Measurements from ENCODE around the gene MAN1A1. TPM values are rescaled to one million over a fixed set of nuclear protein-coding genes. Genes with fewer than 3 reads are reported as not detected.

MAN1A1 gene
- total RNA-seq, 2 donors from 2014 or later, result 41.7 to 43.7 TPM

DNA sequence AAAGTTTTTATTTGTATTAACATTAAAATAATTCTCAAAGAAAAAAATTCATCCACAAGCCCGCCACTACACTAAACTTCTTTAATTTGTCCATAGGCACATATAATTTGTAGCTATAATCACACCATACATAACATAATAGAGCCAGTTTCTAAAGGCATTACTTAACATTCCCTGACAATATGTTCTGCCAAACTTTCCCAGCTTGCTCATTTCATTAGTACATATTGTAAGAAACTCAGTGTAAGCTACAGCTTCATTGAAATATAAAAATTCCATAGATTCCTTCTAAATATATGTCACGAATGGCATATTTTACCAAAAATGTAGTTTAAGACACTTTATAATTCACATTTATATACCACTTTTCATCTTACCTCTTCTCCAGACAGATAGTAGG lies 59.3 kb downstream of the MAN1A1 start:
- H3K36me3 ChIP-seq (ENCODE audit: control insufficient read depth, insufficient read depth, low read length), result peaks cover 57% of the 10 kb centered on the region
- no peak overlapping the region for H3K4me3 ChIP-seq (ENCODE audit: low read length)
- Mint-ChIP-seq H3K4me1 (no peaks in the 10 kb centered on the region), H3K27ac (no peak overlapping the region), H3K27me3 (ENCODE audit: insufficient read depth) (no peaks in the 10 kb centered on the region), H3K36me3 (ENCODE audit: low read depth) (peaks cover 38% of the 10 kb centered on the region), H3K4me3 (no peak overlapping the region), H3K9me3 (no peaks in the 10 kb centered on the region)
- no peak for DNase-seq
- H3K4me1 ChIP-seq (ENCODE audit: control insufficient read depth, insufficient read depth, low read length), result no peaks in the 10 kb centered on the region
- TF ChIP-seq, protein P1, sequence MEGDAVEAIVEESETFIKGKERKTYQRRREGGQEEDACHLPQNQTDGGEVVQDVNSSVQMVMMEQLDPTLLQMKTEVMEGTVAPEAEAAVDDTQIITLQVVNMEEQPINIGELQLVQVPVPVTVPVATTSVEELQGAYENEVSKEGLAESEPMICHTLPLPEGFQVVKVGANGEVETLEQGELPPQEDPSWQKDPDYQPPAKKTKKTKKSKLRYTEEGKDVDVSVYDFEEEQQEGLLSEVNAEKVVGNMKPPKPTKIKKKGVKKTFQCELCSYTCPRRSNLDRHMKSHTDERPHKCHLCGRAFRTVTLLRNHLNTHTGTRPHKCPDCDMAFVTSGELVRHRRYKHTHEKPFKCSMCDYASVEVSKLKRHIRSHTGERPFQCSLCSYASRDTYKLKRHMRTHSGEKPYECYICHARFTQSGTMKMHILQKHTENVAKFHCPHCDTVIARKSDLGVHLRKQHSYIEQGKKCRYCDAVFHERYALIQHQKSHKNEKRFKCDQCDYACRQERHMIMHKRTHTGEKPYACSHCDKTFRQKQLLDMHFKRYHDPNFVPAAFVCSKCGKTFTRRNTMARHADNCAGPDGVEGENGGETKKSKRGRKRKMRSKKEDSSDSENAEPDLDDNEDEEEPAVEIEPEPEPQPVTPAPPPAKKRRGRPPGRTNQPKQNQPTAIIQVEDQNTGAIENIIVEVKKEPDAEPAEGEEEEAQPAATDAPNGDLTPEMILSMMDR (conservative IDR thresholded peaks at IDR 0.05), result no peak
- H3K9ac ChIP-seq (ENCODE audit: extremely low read depth, low read length, poor library complexity, severe bottlenecking), result no peak overlapping the region
- H3K27me3 ChIP-seq (ENCODE audit: control insufficient read depth, insufficient read depth, low read length, poor library complexity, severe bottlenecking), result no peaks in the 10 kb centered on the region
- 95% methylated on average over 2 of the region's 2 CpGs; no CpG with 5 or more reads in 1 of the 2 experiments for WGBS, 2 experiments (ENCODE audit: insufficient coverage in 1 of 2, insufficient read length in 1 of 2)
- H3K9me3 ChIP-seq (ENCODE audit: control insufficient read depth, low read length), result peaks cover 2% of the 10 kb centered on the region
- no peak overlapping the region for H3K27ac ChIP-seq (ENCODE audit: low read depth, low read length)

GRCh38 chr6:119289651-119290050 lies 59.9 kb downstream of the MAN1A1 start:
- Histone ChIP-seq H3K4me1 (ENCODE audit: control insufficient read depth, insufficient read depth, low read length) (no peaks in the 10 kb centered on the region), H3K36me3 (ENCODE audit: control insufficient read depth, insufficient read depth, low read length) (peaks cover 54% of the 10 kb centered on the region), H3K4me3 (ENCODE audit: low read length) (no peak overlapping the region), H3K9ac (ENCODE audit: extremely low read depth, low read length, poor library complexity, severe bottlenecking) (no peak overlapping the region), H3K9me3 (ENCODE audit: control insufficient read depth, low read length) (peaks cover 8% of the 10 kb centered on the region), H3K27ac (ENCODE audit: low read depth, low read length) (no peak overlapping the region), H3K27me3 (ENCODE audit: control insufficient read depth, insufficient read depth, low read length, poor library complexity, severe bottlenecking) (no peaks in the 10 kb centered on the region)
- Mint-ChIP-seq H3K4me3 (no peak overlapping the region), H3K4me1 (no peaks in the 10 kb centered on the region), H3K36me3 (ENCODE audit: low read depth) (peaks cover 41% of the 10 kb centered on the region), H3K9me3 (no peaks in the 10 kb centered on the region), H3K27me3 (ENCODE audit: insufficient read depth) (no peaks in the 10 kb centered on the region), H3K27ac (no peak overlapping the region)
- whole genome bisulfite sequencing, 2 experiments (ENCODE audit: insufficient coverage in 1 of 2, insufficient read length in 1 of 2), result 89 to 93% methylated on average over 2 to 3 of the region's 3 CpGs
- DNase-seq, result no peak
- TF ChIP-seq, protein P1 (conservative IDR thresholded peaks at IDR 0.05), result no peak

DNA sequence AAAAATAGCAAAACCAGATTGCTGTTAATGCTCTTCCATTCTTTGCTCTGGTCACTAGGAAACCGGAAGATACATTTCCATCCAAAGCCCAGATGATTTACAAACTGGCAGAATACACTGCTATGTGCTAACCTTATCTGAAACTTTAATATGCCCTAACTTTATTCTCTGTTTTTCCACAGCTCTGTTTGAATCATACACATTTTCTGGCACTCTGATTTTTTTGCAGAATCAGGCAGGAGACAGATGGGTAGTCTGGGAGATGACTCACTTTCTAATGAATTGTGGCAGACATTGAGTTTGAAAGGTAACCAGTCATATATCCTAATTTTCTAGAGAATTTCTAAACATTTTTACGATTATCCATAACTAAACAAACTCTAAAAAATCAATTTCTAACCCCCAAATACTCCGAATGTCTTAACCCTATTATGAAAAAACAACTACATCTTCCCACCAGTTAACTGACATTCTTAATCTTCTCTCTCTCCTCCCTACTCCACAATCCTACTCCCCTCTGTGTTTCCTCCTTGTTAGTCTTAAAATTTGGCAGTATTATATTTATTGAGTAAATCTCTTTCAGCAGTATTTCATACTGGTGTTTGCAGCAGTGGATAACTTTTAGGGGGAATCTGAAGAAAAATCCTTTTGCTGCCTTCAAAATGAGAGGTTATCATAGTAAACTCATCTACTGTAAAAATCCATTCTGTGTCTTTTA lies 63.5 kb downstream of the MAN1A1 start:
- Histone ChIP-seq H3K9me3 (ENCODE audit: control insufficient read depth, low read length) (peaks cover 8% of the 10 kb centered on the region), H3K9ac (ENCODE audit: extremely low read depth, low read length, poor library complexity, severe bottlenecking) (no peak overlapping the region), H3K4me1 (ENCODE audit: control insufficient read depth, insufficient read depth, low read length) (no peaks in the 10 kb centered on the region), H3K27me3 (ENCODE audit: control insufficient read depth, insufficient read depth, low read length, poor library complexity, severe bottlenecking) (no peaks in the 10 kb centered on the region), H3K27ac (ENCODE audit: low read depth, low read length) (no peak overlapping the region), H3K4me3 (ENCODE audit: low read length) (no peak overlapping the region), H3K36me3 (ENCODE audit: control insufficient read depth, insufficient read depth, low read length) (peaks cover 44% of the 10 kb centered on the region)
- Mint-ChIP-seq H3K9me3 (no peaks in the 10 kb centered on the region), H3K4me1 (no peaks in the 10 kb centered on the region), H3K27ac (no peak overlapping the region), H3K27me3 (ENCODE audit: insufficient read depth) (no peaks in the 10 kb centered on the region), H3K4me3 (no peak overlapping the region), H3K36me3 (ENCODE audit: low read depth) (peaks cover 51% of the 10 kb centered on the region)
- TF ChIP-seq, protein P1 (conservative IDR thresholded peaks at IDR 0.05), result no peak
- WGBS, 2 experiments (ENCODE audit: insufficient coverage in 1 of 2, insufficient read length in 1 of 2), result 92 to 100% methylated on average over 2 to 3 of the region's 3 CpGs
- DNase-seq, result no peak
